Neural cell (in vitro differentiated cells): ENCODE measurements around the gene SEMA4B. TPM values are rescaled to one million over a fixed set of nuclear protein-coding genes. Genes with fewer than 3 reads are reported as not detected.

ENCODE experiments used
- H2AFZ ChIP-seq: fragments of 200-600, 300-800 bp; sonication (generic), shearing (Covaris generic); 2 replicates; pipeline ENCODE4 v1.6.0; 2014; ENCODE audit warnings: low read depth, mild to moderate bottlenecking, antibody characterized with exemption, low read length, moderate library complexity
- H3F3A ChIP-seq: fragments of 200-600 bp; shearing (Covaris generic); 2 replicates; pipeline ENCODE4 v1.6.1; 2016; ENCODE audit warnings: mild to moderate bottlenecking, moderate library complexity, mixed read lengths, antibody characterized with exemption, low read length; ENCODE audit not compliant: insufficient read depth, poor library complexity, severe bottlenecking
- H3K27ac ChIP-seq: fragments of 200-600, 300-800 bp; sonication (generic), shearing (Covaris generic); 2 replicates; pipeline ENCODE4 v1.5.1; 2014; ENCODE audit warnings: mild to moderate bottlenecking, low read length, moderate library complexity
- H3K27me3 ChIP-seq: fragments of 300-800, 200-600 bp; sonication (generic), shearing (Covaris generic); 2 replicates; pipeline ENCODE4 v1.6.0; 2014; ENCODE audit warnings: mild to moderate bottlenecking, low read depth, low read length, moderate library complexity; ENCODE audit not compliant: insufficient read depth
- H3K36me3 ChIP-seq: fragments of 300-800, 200-600 bp; sonication (generic), shearing (Covaris generic); 2 replicates; pipeline ENCODE4 v1.5.1; 2014; ENCODE audit warnings: mild to moderate bottlenecking, antibody characterized with exemption, low read length, moderate library complexity; ENCODE audit not compliant: insufficient read depth
- H3K4me2 ChIP-seq: fragments of 300-800, 200-600 bp; sonication (generic), shearing (Covaris generic); 2 replicates; pipeline ENCODE4 v1.6.0; 2014; ENCODE audit warnings: mild to moderate bottlenecking, low read length
- H3K4me3 ChIP-seq: fragments of 300-800, 200-600 bp; sonication (generic), shearing (Covaris generic); 2 replicates; pipeline ENCODE4 v1.5.1; 2014; ENCODE audit warnings: mild to moderate bottlenecking, low read length, moderate library complexity
- H3K79me2 ChIP-seq: fragments of 200-600 bp; shearing (Covaris generic); replicated peaks from 2 replicates; pipeline ENCODE4 v1.6.0; 2014; ENCODE audit warnings: mild to moderate bottlenecking, low read length, moderate library complexity; ENCODE audit not compliant: insufficient read depth
- H3K9ac ChIP-seq: fragments of 300-800, 200-600 bp; sonication (generic), shearing (Covaris generic); 2 replicates; pipeline ENCODE4 v1.6.1; 2016; ENCODE audit warnings: mild to moderate bottlenecking, low read length, mixed read lengths
- H3K9me2 ChIP-seq: fragments of 200-600 bp; shearing (Covaris generic); 2 replicates; pipeline ENCODE4 v1.6.1; 2016; ENCODE audit warnings: mild to moderate bottlenecking, low read length, mixed read lengths; ENCODE audit not compliant: insufficient read depth
- H3K9me3 ChIP-seq: fragments of 200-600, 300-800 bp; sonication (generic), shearing (Covaris generic); 2 replicates; pipeline ENCODE4 v1.6.1; 2016; ENCODE audit warnings: mild to moderate bottlenecking, mixed run types, low read length, moderate library complexity, mixed read lengths
- H4K20me1 ChIP-seq: fragments of 200-600 bp; shearing (Covaris generic); 2 replicates; pipeline ENCODE4 v1.6.1; 2016; ENCODE audit warnings: mild to moderate bottlenecking, mixed run types; ENCODE audit not compliant: insufficient read depth
- EP300 ChIP-seq: fragments of 450-650 bp; conservative IDR thresholded peaks from 2 replicates; pipeline ENCODE4 v1.6.1; 2014; ENCODE audit warnings: antibody characterized with exemption, mild to moderate bottlenecking, moderate library complexity; ENCODE audit not compliant: poor library complexity, severe bottlenecking
- EZH2 ChIP-seq: fragments of 200-600, 300-800 bp; shearing (Covaris generic), sonication (generic); IDR thresholded peaks from 2 replicates; pipeline ENCODE4 v1.6.1; 2014; ENCODE audit warnings: antibody characterized with exemption, low read length, borderline replicate concordance, mild to moderate bottlenecking; ENCODE audit not compliant: insufficient read depth, poor library complexity, severe bottlenecking
- MXI1 ChIP-seq: fragments of 450-650 bp; conservative IDR thresholded peaks from 2 replicates; pipeline ENCODE4 v1.6.1; 2014; ENCODE audit warnings: antibody characterized with exemption, mild to moderate bottlenecking; ENCODE audit not compliant: poor library complexity, severe bottlenecking
- POLR2AphosphoS5 ChIP-seq: IDR thresholded peaks from 2 replicates; pipeline ENCODE4 v1.6.1; 2012
- RAD21 ChIP-seq: fragments of 450-650 bp; conservative IDR thresholded peaks from 2 replicates; pipeline ENCODE4 v1.6.1; 2014; ENCODE audit warnings: antibody characterized with exemption, mild to moderate bottlenecking, moderate library complexity
- SMC3 ChIP-seq: fragments of 450-650 bp; conservative IDR thresholded peaks from 2 replicates; pipeline ENCODE4 v1.6.1; 2014; ENCODE audit warnings: antibody characterized with exemption, mild to moderate bottlenecking, moderate library complexity; ENCODE audit not compliant: poor library complexity
- TAF1 ChIP-seq: IDR thresholded peaks from 2 replicates; pipeline ENCODE4 v1.6.1; 2012; ENCODE audit warnings: low read depth
- polyA plus RNA-seq: library from polyadenylated mRNA; depleted of rRNA; stranded (reverse); fragments of >200 nt; gene quantifications from 2 replicates; pipeline ENCODE4 v1.2.3, GENCODE V29; 2014
- TF ChIP-seq, protein P1 (sequence below): fragments of 450-650 bp; IDR thresholded peaks from 2 replicates; pipeline ENCODE4 v1.5.1; 2014; ENCODE audit warnings: antibody characterized with exemption, mild to moderate bottlenecking, moderate library complexity; ENCODE audit not compliant: poor library complexity, severe bottlenecking
- TF ChIP-seq, protein P2 (sequence below): IDR thresholded peaks from 2 replicates; pipeline ENCODE4 v1.6.1; 2012; ENCODE audit warnings: borderline replicate concordance

SEMA4B gene
- polyA plus RNA-seq, 1 donor from 2014 or later: 11.0 TPM

DNA sequence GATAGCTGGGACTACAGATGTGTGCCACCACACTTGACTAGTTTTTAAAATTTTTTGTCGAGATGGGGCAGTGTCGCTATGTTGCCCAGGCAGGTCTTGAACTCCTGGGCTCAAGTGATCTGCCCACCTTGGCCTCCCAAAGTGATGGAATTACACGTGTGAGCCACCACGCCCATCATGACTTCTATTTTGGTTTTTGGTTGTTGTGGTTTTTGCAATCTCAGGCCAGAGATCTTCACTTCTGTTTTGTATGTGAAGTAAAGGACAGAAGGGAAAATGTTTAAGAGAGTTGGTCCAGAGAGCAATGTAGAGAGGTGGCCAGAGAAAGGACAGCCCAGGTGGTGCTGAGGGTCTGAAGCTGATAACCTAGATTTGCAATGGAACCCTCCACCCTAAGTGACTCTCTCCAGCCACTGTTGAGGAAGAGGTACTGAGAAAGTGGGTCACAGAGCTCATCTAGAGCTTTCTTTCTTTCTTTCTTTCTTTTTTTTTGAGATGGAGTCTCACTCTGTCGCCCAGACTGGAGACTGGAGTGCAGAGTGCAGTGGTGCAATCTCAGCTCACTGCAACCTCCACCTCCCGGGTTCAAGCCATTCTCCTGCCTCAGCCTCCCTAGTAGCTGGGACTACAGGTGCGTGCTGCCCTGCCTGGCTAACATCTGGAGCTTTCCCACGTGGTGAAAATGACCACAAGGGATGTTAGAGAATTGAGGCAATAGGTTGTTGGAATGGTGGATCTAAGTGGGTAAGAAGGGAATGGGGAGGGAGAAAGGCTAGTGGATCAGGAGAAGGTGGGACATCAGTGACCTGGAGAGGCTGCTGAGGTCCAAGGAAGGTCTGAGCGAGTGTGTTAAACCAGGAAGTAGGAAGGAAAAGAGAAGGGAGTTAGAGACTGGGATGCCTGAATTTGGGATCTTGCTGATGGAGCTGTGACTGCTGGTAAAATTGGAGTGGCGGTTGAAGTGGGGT, 22.4 kb upstream of the SEMA4B start:
- Histone ChIP-seq H3K9ac (no peak overlapping the region), H3K27ac (no peak overlapping the region), H3K27me3 (no peaks in the 10 kb centered on the region), H3K79me2 (no peaks in the 10 kb centered on the region), H3K4me2 (no peak overlapping the region), H3K9me2 (no peaks in the 10 kb centered on the region), H3K9me3 (no peaks in the 10 kb centered on the region), H2AFZ (no peak overlapping the region), H3K4me3 (no peak overlapping the region), H4K20me1 (no peaks in the 10 kb centered on the region), H3K36me3 (no peaks in the 10 kb centered on the region), H3F3A (no peaks in the 10 kb centered on the region)
- TF ChIP-seq POLR2AphosphoS5 (no peak), EP300 (no peak), TAF1 (no peak), EZH2 (no peak), RAD21 (no peak), SMC3 (no peak), MXI1 (no peak)
- TF ChIP-seq, protein P1, sequence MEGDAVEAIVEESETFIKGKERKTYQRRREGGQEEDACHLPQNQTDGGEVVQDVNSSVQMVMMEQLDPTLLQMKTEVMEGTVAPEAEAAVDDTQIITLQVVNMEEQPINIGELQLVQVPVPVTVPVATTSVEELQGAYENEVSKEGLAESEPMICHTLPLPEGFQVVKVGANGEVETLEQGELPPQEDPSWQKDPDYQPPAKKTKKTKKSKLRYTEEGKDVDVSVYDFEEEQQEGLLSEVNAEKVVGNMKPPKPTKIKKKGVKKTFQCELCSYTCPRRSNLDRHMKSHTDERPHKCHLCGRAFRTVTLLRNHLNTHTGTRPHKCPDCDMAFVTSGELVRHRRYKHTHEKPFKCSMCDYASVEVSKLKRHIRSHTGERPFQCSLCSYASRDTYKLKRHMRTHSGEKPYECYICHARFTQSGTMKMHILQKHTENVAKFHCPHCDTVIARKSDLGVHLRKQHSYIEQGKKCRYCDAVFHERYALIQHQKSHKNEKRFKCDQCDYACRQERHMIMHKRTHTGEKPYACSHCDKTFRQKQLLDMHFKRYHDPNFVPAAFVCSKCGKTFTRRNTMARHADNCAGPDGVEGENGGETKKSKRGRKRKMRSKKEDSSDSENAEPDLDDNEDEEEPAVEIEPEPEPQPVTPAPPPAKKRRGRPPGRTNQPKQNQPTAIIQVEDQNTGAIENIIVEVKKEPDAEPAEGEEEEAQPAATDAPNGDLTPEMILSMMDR: no peak
- TF ChIP-seq, protein P2, sequence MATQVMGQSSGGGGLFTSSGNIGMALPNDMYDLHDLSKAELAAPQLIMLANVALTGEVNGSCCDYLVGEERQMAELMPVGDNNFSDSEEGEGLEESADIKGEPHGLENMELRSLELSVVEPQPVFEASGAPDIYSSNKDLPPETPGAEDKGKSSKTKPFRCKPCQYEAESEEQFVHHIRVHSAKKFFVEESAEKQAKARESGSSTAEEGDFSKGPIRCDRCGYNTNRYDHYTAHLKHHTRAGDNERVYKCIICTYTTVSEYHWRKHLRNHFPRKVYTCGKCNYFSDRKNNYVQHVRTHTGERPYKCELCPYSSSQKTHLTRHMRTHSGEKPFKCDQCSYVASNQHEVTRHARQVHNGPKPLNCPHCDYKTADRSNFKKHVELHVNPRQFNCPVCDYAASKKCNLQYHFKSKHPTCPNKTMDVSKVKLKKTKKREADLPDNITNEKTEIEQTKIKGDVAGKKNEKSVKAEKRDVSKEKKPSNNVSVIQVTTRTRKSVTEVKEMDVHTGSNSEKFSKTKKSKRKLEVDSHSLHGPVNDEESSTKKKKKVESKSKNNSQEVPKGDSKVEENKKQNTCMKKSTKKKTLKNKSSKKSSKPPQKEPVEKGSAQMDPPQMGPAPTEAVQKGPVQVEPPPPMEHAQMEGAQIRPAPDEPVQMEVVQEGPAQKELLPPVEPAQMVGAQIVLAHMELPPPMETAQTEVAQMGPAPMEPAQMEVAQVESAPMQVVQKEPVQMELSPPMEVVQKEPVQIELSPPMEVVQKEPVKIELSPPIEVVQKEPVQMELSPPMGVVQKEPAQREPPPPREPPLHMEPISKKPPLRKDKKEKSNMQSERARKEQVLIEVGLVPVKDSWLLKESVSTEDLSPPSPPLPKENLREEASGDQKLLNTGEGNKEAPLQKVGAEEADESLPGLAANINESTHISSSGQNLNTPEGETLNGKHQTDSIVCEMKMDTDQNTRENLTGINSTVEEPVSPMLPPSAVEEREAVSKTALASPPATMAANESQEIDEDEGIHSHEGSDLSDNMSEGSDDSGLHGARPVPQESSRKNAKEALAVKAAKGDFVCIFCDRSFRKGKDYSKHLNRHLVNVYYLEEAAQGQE: no peak

DNA sequence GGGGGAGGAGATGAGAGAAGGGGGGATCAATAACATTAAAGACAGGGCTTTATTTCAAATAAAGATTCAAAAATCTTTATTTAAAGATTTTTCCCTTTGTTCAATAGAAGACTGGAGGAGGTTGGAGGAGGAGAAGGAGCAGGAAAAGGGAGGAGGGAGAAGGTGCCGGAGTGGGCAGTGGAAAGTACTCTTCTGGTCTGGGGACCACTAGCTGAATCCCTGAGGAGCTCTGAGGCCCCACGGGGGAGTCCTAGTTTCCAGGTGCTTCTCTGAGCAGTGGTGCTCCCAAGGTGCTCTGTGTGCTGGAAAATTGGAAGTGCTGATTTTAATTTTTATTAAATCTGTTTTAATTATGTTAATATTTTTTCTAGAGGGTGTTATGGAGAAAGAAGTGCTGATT, 19.4 kb upstream of the SEMA4B start:
- H3K27me3 ChIP-seq: no peaks in the 10 kb centered on the region
- H3K9me3 ChIP-seq: no peaks in the 10 kb centered on the region
- H2AFZ ChIP-seq: no peak overlapping the region
- peaks cover 6% of the 10 kb centered on the region for H3K79me2 ChIP-seq
- no peak overlapping the region for H3K9ac ChIP-seq
- no peak overlapping the region for H3K4me2 ChIP-seq
- H3K27ac ChIP-seq: no peak overlapping the region
- H3K36me3 ChIP-seq: no peaks in the 10 kb centered on the region
- H3K9me2 ChIP-seq: no peaks in the 10 kb centered on the region
- H3F3A ChIP-seq: no peaks in the 10 kb centered on the region
- no peaks in the 10 kb centered on the region for H4K20me1 ChIP-seq
- TF ChIP-seq EZH2 (no peak), POLR2AphosphoS5 (no peak), TAF1 (no peak), MXI1 (no peak), SMC3 (no peak), RAD21 (no peak), EP300 (no peak)
- TF ChIP-seq, protein P1: no peak
- TF ChIP-seq, protein P2: no peak
- no peak overlapping the region for H3K4me3 ChIP-seq
